Lower leg skin (tissue), 4 donors: Measurements from ENCODE around the gene GATAD2B. TPM values are rescaled to one million over a fixed set of nuclear protein-coding genes. Genes with fewer than 3 reads are reported as not detected.

Experiments
- microRNA-seq, 2 donors: library from miRNA; unstranded; fragments of <30 nt; microRNA quantifications; one replicate each; pipeline ENCODE4, GENCODE V29; 2016; ENCODE audit warnings: borderline replicate concordance in 2 of 2, borderline number of aligned reads in 1 of 2
- total RNA-seq, 4 donors: library from RNA; depleted of rRNA; stranded (reverse); fragments of >200 nt; gene quantifications; one replicate each; pipeline ENCODE4 v1.1.0, GENCODE V29; 2016

Gene GATAD2B
- total RNA-seq, 4 donors from 2014 or later = 24.1 to 49.3 (median 29.3) TPM

Small RNA genes lying within 50 kb of the gene (microRNA-seq; reads per million reads assigned to microRNA genes)
- gene MIR6737 = 0 reads per million in 2 donors

Other genes starting within 250 kb of the GATAD2B start
- 10 to 100 TPM in 2 of 4 donors, 1 to 10 TPM in 2; 4.3 to 16.5 (median 7.7) TPM for gene NPR1, start 244.3 kb downstream of the GATAD2B start, total RNA-seq
- gene INTS3, start 194.9 kb downstream of the GATAD2B start, total RNA-seq = 10 to 100 TPM; 28.0 to 31.5 (median 29.6) TPM
- 10 to 100 TPM; 21.6 to 70.3 (median 45.3) TPM for gene SLC27A3, start 147.6 kb downstream of the GATAD2B start, total RNA-seq
- 10 to 100 TPM; 18.4 to 31.1 (median 20.5) TPM for gene DENND4B, start 23.7 kb upstream of the GATAD2B start, total RNA-seq
- 10 to 100 TPM; 14.3 to 28.1 (median 21.1) TPM for gene CRTC2, start 35.6 kb upstream of the GATAD2B start, total RNA-seq
- gene SLC39A1, start 40.6 kb upstream of the GATAD2B start, total RNA-seq = 100 to 1,000 TPM in 2 of 4 donors, 10 to 100 TPM in 2; 88.6 to 105 (median 98.8) TPM
- 10 to 100 TPM; 18.7 to 25.5 (median 22.9) TPM for gene CREB3L4, start 44.9 kb upstream of the GATAD2B start, total RNA-seq
- 100 to 1,000 TPM; 179 to 218 (median 201) TPM for gene JTB, start 54.7 kb upstream of the GATAD2B start, total RNA-seq
- gene RAB13, start 63.4 kb upstream of the GATAD2B start, total RNA-seq = 10 to 100 TPM; 15.6 to 29.4 (median 25.4) TPM
- 1,000 to 10,000 TPM; 2,137 to 3,917 (median 3,283) TPM for gene RPS27, start 67.8 kb upstream of the GATAD2B start, total RNA-seq
- under 1 TPM in 1 of 4 donors, not detected in 3; 0.23 TPM for gene NUP210L, start 232.1 kb upstream of the GATAD2B start, total RNA-seq